GM12865 (cell line): ENCODE results near the gene RAB6B.

ENCODE experiments used
- DNase-seq: peaks from one replicate; pipeline ENCODE4 v3.0.0; 2010; ENCODE audit warnings: low read depth
- H3K4me3 ChIP-seq: 2 replicates; pipeline ENCODE4 v1.5.1; 2011; ENCODE audit warnings: mild to moderate bottlenecking, low read depth, low read length, control low read depth
- CTCF ChIP-seq: IDR thresholded peaks from 2 replicates; pipeline ENCODE4 v1.5.1; 2011; ENCODE audit warnings: low read length, control low read depth, low read depth, inconsistent platforms; ENCODE audit not compliant: insufficient read depth; ENCODE audit errors: missing control alignments

Gene RAB6B

GRCh38 chr3:133887803-133888703 lies 7.6 kb downstream of the RAB6B start:
- TF ChIP-seq CTCF: no peak
- no peak for DNase-seq
- no peak overlapping the region for H3K4me3 ChIP-seq

- TF ChIP-seq CTCF: no peak
- H3K4me3 ChIP-seq: no peak overlapping the region
- no peak for DNase-seq
Observed at GRCh38 chr3:133887074-133887802, 8.4 kb downstream of the RAB6B start.

- no peak overlapping the region for H3K4me3 ChIP-seq
- DNase-seq: no peak
- no peak for TF ChIP-seq CTCF
Observed at GRCh38 chr3:133886031-133886722, 9.5 kb downstream of the RAB6B start.

GRCh38 chr3:133884887-133885711 lies 10.6 kb downstream of the RAB6B start:
- H3K4me3 ChIP-seq: no peak overlapping the region
- no peak for TF ChIP-seq CTCF
- DNase-seq: no peak

GRCh38 chr3:133884054-133884886 lies 11.4 kb downstream of the RAB6B start:
- no peak for TF ChIP-seq CTCF
- DNase-seq: no peak
- H3K4me3 ChIP-seq: no peak overlapping the region
